Measurements from ENCODE around the gene TFEB.

DNA sequence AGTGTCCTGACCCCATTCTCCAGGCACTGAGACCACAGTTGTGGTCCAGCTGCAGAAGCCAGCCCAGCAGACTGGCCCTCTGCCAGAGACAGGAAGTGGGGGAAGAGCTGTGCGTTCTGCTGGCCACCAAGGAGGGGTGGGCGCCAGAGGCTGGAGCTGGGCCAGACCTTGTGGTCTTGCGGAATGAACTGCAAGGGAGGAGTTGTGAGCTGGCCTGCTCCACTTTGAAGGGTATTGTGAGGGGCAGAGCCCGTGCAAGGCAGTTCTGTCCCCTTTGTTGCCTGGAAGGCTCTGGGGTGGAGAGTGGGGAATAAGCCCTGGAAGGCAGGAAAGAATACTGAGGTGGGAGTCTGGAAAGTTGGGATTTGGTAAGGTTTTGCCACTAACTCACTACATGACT, 100.8 kb downstream of the TFEB start:
- TF ChIP-seq, protein P1, sequence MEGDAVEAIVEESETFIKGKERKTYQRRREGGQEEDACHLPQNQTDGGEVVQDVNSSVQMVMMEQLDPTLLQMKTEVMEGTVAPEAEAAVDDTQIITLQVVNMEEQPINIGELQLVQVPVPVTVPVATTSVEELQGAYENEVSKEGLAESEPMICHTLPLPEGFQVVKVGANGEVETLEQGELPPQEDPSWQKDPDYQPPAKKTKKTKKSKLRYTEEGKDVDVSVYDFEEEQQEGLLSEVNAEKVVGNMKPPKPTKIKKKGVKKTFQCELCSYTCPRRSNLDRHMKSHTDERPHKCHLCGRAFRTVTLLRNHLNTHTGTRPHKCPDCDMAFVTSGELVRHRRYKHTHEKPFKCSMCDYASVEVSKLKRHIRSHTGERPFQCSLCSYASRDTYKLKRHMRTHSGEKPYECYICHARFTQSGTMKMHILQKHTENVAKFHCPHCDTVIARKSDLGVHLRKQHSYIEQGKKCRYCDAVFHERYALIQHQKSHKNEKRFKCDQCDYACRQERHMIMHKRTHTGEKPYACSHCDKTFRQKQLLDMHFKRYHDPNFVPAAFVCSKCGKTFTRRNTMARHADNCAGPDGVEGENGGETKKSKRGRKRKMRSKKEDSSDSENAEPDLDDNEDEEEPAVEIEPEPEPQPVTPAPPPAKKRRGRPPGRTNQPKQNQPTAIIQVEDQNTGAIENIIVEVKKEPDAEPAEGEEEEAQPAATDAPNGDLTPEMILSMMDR (IDR thresholded peaks at IDR 0.05) = no peak
- TF ChIP-seq POLR2AphosphoS5 (IDR thresholded peaks at IDR 0.05) (no peak), POLR2A (IDR thresholded peaks at IDR 0.05) (no peak)
